WERI-Rb-1 (cell line): Measurements from ENCODE around the gene JAZF1.

Experiments
- DNase-seq: peaks from one replicate; pipeline ENCODE4 v3.0.0-alpha.2; 2020
- H3K27ac ChIP-seq: fragments of 250-450 bp; sonication (Bioruptor Pico); 2 replicates; pipeline ENCODE4 v1.5.1; 2020; ENCODE audit warnings: mild to moderate bottlenecking, moderate library complexity
- H3K27me3 ChIP-seq: fragments of 250-450 bp; sonication (Bioruptor Pico); 2 replicates; pipeline ENCODE4 v1.5.1; 2021; ENCODE audit warnings: mild to moderate bottlenecking, low read depth, moderate library complexity; ENCODE audit not compliant: insufficient read depth, severe bottlenecking
- H3K36me3 ChIP-seq: fragments of 250-450 bp; sonication (Bioruptor Pico); 2 replicates; pipeline ENCODE4 v1.5.1; 2020; ENCODE audit warnings: mild to moderate bottlenecking, moderate library complexity
- H3K4me3 ChIP-seq: 2 replicates; pipeline ENCODE4 v1.5.1; 2011; ENCODE audit warnings: low read depth, mild to moderate bottlenecking, control low read depth, low read length
- H3K9me3 ChIP-seq: fragments of 250-450 bp; sonication (Bioruptor Pico); 2 replicates; pipeline ENCODE4 v1.5.1; 2021; ENCODE audit warnings: mild to moderate bottlenecking, moderate library complexity; ENCODE audit not compliant: severe bottlenecking
- TF ChIP-seq, protein P1 (sequence below): IDR thresholded peaks from 2 replicates; pipeline ENCODE4 v1.5.1; 2011; ENCODE audit warnings: low read depth, mild to moderate bottlenecking, control low read depth, inconsistent platforms, low read length

The JAZF1 gene

DNA sequence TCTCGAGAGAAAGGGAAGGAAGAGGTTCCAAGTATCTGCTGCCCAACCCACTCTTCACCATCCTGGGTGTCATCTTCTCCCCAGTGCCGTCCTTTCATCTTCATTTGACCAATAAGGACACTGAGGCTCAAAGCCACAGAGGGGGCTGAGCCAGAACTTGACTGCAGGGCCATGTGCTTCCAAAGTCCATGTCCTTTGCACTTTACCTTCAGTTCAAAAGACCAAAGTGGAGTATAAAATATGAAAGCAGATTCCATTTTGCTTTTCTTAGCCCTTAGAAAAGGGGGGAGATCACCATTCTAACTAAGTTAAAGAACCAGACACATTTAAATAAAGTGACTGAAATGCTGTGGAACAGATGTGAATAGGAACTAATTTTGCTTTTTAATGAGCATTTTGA is 56.2 kb downstream of the JAZF1 start:
- TF ChIP-seq, protein P1, sequence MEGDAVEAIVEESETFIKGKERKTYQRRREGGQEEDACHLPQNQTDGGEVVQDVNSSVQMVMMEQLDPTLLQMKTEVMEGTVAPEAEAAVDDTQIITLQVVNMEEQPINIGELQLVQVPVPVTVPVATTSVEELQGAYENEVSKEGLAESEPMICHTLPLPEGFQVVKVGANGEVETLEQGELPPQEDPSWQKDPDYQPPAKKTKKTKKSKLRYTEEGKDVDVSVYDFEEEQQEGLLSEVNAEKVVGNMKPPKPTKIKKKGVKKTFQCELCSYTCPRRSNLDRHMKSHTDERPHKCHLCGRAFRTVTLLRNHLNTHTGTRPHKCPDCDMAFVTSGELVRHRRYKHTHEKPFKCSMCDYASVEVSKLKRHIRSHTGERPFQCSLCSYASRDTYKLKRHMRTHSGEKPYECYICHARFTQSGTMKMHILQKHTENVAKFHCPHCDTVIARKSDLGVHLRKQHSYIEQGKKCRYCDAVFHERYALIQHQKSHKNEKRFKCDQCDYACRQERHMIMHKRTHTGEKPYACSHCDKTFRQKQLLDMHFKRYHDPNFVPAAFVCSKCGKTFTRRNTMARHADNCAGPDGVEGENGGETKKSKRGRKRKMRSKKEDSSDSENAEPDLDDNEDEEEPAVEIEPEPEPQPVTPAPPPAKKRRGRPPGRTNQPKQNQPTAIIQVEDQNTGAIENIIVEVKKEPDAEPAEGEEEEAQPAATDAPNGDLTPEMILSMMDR: no peak
- Histone ChIP-seq H3K27ac (no peak overlapping the region), H3K9me3 (no peaks in the 10 kb centered on the region), H3K36me3 (no peaks in the 10 kb centered on the region), H3K27me3 (peaks cover 13% of the 10 kb centered on the region), H3K4me3 (no peak overlapping the region)
- DNase-seq: no peak

DNA sequence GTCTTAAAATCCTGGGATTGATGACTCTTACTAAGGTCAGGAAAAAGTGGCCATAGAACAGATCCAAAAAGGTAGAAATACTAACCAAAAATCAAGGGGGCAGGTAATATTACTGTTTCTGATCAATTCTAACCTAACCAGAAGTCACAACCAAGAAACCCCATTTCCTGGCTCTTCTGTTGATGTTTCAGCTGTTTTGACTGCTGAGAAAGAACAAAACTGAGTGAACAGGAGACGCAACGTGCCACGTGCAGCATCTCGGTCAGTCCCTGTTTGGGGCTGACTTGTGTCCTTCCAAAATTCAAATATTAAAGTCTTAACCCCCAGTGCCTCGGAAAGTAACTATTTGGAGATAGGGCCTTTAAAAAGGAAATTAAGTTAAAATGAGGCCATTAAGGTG is 56.8 kb downstream of the JAZF1 start:
- Histone ChIP-seq H3K9me3 (no peaks in the 10 kb centered on the region), H3K27ac (no peak overlapping the region), H3K27me3 (peaks cover 18% of the 10 kb centered on the region), H3K4me3 (no peak overlapping the region), H3K36me3 (no peaks in the 10 kb centered on the region)
- TF ChIP-seq, protein P1: no peak
- no peak for DNase-seq

DNA sequence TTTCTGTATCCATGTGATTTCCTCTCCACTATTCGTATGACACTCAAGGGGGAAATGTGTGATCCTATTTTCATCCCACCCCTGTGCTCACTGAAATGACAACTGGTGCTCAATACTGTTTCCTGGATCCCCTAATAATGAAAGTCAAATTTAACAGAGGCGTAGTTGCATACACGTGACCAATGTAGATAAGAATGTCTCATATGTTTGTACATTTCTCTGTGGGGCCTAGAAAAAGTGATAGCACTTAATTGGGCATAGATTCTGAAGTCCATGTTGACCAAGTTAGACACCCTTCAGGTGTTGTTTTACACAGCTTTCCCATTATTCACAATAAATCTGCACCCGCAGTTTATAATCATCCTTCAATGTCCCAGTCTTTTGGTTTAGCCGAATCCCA is 59.1 kb downstream of the JAZF1 start:
- no peak for DNase-seq
- Histone ChIP-seq H3K27me3 (peaks cover 20% of the 10 kb centered on the region), H3K9me3 (no peaks in the 10 kb centered on the region), H3K4me3 (no peak overlapping the region), H3K27ac (no peak overlapping the region), H3K36me3 (no peaks in the 10 kb centered on the region)
- TF ChIP-seq, protein P1: no peak

DNA sequence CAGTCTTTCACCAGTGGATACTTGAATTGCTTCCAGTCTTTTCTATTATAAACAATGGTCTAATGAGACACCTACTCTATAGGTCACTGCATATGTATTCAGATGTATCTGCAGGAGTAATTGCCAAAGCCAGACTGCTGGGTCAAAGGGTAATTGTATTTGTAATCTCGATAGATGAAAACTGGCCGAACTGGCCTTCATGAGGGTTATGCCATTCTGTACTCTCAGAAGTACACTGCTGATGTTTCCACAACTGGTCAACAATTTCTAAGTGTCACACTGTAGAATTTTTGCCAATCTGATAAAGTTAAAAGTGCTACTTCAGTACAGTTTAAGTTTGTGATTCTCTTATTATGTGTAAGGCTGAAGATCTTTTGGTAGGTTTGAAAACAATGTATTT is 64.6 kb downstream of the JAZF1 start:
- no peaks in the 10 kb centered on the region for H3K36me3 ChIP-seq
- no peak overlapping the region for H3K27ac ChIP-seq
- no peak overlapping the region for H3K4me3 ChIP-seq
- no peak for DNase-seq
- no peaks in the 10 kb centered on the region for H3K9me3 ChIP-seq
- peaks cover 18% of the 10 kb centered on the region for H3K27me3 ChIP-seq
- TF ChIP-seq, protein P1: no peak

DNA sequence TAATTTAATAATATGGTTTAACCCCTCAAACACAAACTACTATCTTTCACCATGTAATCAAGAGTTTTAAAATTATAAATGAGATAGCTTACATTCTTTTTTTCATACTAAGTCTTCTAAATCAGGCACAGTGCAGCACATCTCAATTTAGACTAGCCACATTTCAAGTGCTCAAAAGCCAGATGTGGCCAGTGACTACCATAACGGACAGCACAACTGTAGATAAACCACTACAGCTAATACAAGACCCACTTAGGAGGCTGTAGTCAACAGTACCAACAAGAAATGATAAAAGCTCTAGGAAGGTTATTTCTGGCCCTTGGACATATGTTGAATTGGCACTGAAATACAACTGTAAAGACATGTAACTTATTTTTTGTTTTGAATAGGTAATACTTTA is 65.3 kb downstream of the JAZF1 start:
- TF ChIP-seq, protein P1: no peak
- H3K27me3 ChIP-seq: peaks cover 18% of the 10 kb centered on the region

DNA sequence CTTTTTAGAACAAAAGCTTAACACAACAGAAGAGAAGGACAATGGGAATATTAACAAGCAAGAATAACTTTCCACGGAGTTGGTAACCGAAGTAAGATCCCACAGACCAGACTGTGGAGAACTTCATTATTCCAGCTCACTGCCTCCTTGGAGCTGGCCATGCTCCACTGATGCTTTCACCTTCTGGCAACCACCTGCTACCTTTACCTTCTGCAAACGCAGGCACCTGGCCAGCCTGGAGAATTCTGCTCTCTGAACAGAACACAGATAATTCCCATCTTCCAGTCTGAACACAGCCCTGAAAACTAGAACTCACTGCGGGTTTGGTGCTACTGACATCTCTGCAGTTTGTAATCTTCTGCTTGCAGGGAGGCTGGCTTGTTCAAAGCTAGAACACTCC is 66.5 kb downstream of the JAZF1 start:
- no peaks in the 10 kb centered on the region for H3K36me3 ChIP-seq
- no peak for DNase-seq
- H3K4me3 ChIP-seq: no peak overlapping the region
- H3K27ac ChIP-seq: no peak overlapping the region
- TF ChIP-seq, protein P1: no peak
- H3K9me3 ChIP-seq: no peaks in the 10 kb centered on the region
- H3K27me3 ChIP-seq: peaks cover 17% of the 10 kb centered on the region

More for the DNA sequence above, 65.3 kb downstream of the JAZF1 start:
- H3K27ac ChIP-seq: no peak overlapping the region
- no peaks in the 10 kb centered on the region for H3K9me3 ChIP-seq
- H3K4me3 ChIP-seq: no peak overlapping the region
- H3K36me3 ChIP-seq: no peaks in the 10 kb centered on the region
- DNase-seq: no peak
